HepG2 (cell line): Measurements from ENCODE around the gene SOBP. TPM values are rescaled to one million over a fixed set of nuclear protein-coding genes. Genes with fewer than 3 reads are reported as not detected.

Experiments used
- ATAC-seq: fragments of 200-7000 bp; cut with Tn5 transposase; 3 replicates; pipeline ENCODE4 v1.9.1; 2020; ENCODE audit warnings: mild to moderate bottlenecking, moderate library complexity
- BruUV-seq: library from RNA; stranded (reverse); fragments of 400-500 nt; replicated peaks from 2 replicates; lab custom pipeline; 2021; lab: Mats Ljungman, UMichigan
- CTCF ChIA-PET: fragments of 300-600 bp; formaldehyde crosslinking; extraction: SDS; loops from one replicate; lab custom pipeline; 2021; ENCODE audit warnings: low total read pairs, inconsistent platforms, low intra/inter-chr PET ratio; lab: Yijun Ruan, JAX
- POLR2A ChIA-PET: fragments of 350-600 bp; sonication (Branson Sonifier 250); formaldehyde crosslinking; loops from one replicate; lab custom pipeline; 2020; ENCODE audit warnings: antibody characterized with exemption, inconsistent platforms; lab: Yijun Ruan, JAX
- DNase-seq: peaks from one replicate; pipeline ENCODE4 v3.0.0-alpha.2; 2015; ENCODE audit warnings: low spot score
- FAIRE-seq: peaks from 3 replicates; lab custom pipeline; 2011; peaks lifted over from hg19 to GRCh38; lab: Jason Lieb, UNC
- H2AFZ ChIP-seq: one replicate; pipeline ENCODE4 v1.6.1; 2011; ENCODE audit warnings: low read length, inconsistent platforms
- H3K27ac ChIP-seq: fragments of 300-600 bp; 3 replicates; pipeline ENCODE4 v1.8.0; 2011; ENCODE audit warnings: mixed run types, mild to moderate bottlenecking, mixed read lengths, low read length, inconsistent platforms; ENCODE audit not compliant: insufficient read depth; ENCODE audit errors: extremely low read length
- H3K27me3 ChIP-seq, 2 experiments: fragments of 200-600 bp in 1 of 2; 2 replicates in 1 of 2; 3 replicates in 1 of 2; pipeline versions ENCODE4 v1.6.0 to v1.8.0; 2011; ENCODE audit warnings: low read length in 2 of 2, mild to moderate bottlenecking in 2 of 2, moderate library complexity in 2 of 2, inconsistent platforms in 1 of 2; ENCODE audit not compliant: insufficient read depth in 2 of 2, control insufficient read depth in 1 of 2
- H3K36me3 ChIP-seq, 2 experiments: fragments of 200-600 bp in 1 of 2; replicated peaks in 1 of 2; 2 replicates in 1 of 2; 3 replicates in 1 of 2; pipeline versions ENCODE4 v1.5.1 to v1.8.0; 2011; ENCODE audit warnings: low read length in 2 of 2, inconsistent platforms in 1 of 2; ENCODE audit not compliant: insufficient read depth in 2 of 2, control insufficient read depth in 1 of 2
- H3K4me1 ChIP-seq: 2 replicates; pipeline ENCODE4 v1.5.1; 2012; ENCODE audit warnings: low read length, inconsistent platforms; ENCODE audit not compliant: insufficient read depth
- H3K4me2 ChIP-seq: 2 replicates; pipeline ENCODE4 v1.6.0; 2011; ENCODE audit warnings: low read depth, low read length, inconsistent platforms
- H3K4me3 ChIP-seq, 3 experiments: fragments of 200-600 bp in 1 of 3; sonication (generic), shearing (Covaris generic) in 1 of 3; replicated peaks in 1 of 3; 2 replicates each; pipeline ENCODE4 v1.5.1; 2011 to 2016; ENCODE audit warnings: low read length in 3 of 3, inconsistent platforms in 2 of 3, low read depth in 2 of 3, mild to moderate bottlenecking in 2 of 3, control low read depth in 1 of 3, mixed read lengths in 1 of 3; ENCODE audit not compliant: insufficient read depth in 1 of 3
- H3K79me2 ChIP-seq: one replicate; pipeline ENCODE4 v1.6.1; 2011; ENCODE audit warnings: low read length, inconsistent platforms; ENCODE audit not compliant: insufficient read depth
- H3K9ac ChIP-seq: 2 replicates; pipeline ENCODE4 v1.6.0; 2011; ENCODE audit warnings: mild to moderate bottlenecking, low read depth, low read length, inconsistent platforms; ENCODE audit not compliant: insufficient read depth
- H3K9me3 ChIP-seq: 2 replicates; pipeline ENCODE4 v1.5.1; 2012; ENCODE audit warnings: mild to moderate bottlenecking, low read length
- H4K20me1 ChIP-seq: 2 replicates; pipeline ENCODE4 v1.6.0; 2011; ENCODE audit warnings: inconsistent platforms, mild to moderate bottlenecking, low read length, moderate library complexity; ENCODE audit not compliant: insufficient read depth
- ETS1 ChIP-seq: sonication (generic); formaldehyde crosslinking; IDR thresholded peaks from 2 replicates; pipeline ENCODE4 v1.4.0; 2020; ENCODE audit warnings: missing genetic modification reagents
- KDM5A ChIP-seq: fragments of 200-600 bp; sonication (generic); IDR thresholded peaks from 2 replicates; pipeline ENCODE4 v1.7.0; 2018; ENCODE audit warnings: antibody characterized with exemption, mild to moderate bottlenecking, low read length, borderline replicate concordance
- KLF9 ChIP-seq: IDR thresholded peaks from 2 replicates; pipeline ENCODE4 v1.6.1; 2016; ENCODE audit warnings: low read depth
- RFXANK ChIP-seq: IDR thresholded peaks from 2 replicates; pipeline ENCODE4 v1.6.1; 2016
- ZBTB33 ChIP-seq: sonication (generic); formaldehyde crosslinking; IDR thresholded peaks from 2 replicates; pipeline ENCODE4 v1.4.0; 2020; ENCODE audit warnings: missing genetic modification reagents
- ZFYVE20 ChIP-seq: sonication (generic); formaldehyde crosslinking; IDR thresholded peaks from 2 replicates; pipeline ENCODE4 v1.8.0; 2023; ENCODE audit warnings: low read depth, mild to moderate bottlenecking, moderate library complexity, missing genetic modification reagents, borderline replicate concordance
- WGBS: methylation state at CpG from one replicate; pipeline ENCODE4 v1.1.6; 2017; ENCODE audit warnings: low lambda C conversion rate; 5-methylcytosine and 5-hydroxymethylcytosine counted together
- in situ Hi-C: cut with HindIII; loops from 2 replicates; pipeline ENCODE4 v1.10.0; 2017; ENCODE audit warnings: low pct_unique_long_range_greater_than_20kb; ENCODE audit not compliant: extremely low pct_ligation_motif_present
- intact Hi-C: fragments of 100-400 bp; cut with micrococcal nuclease; formaldehyde crosslinking; loops from one replicate; pipeline ENCODE4 v1.10.0; 2022; ENCODE audit not compliant: unreplicated experiment
- polyA plus RNA-seq, 8 experiments: library from polyadenylated mRNA; depleted of rRNA in 3 of 8; stranded (reverse) in 7 of 8; unstranded in 1 of 8; fragments of >200 nt; fragmentation: Illumina TruSeq in 4 of 8; extraction: Trizol in 4 of 8; gene quantifications; 2 replicates each; pipeline versions ENCODE4 v1.2.1 to v1.2.3, GENCODE V29; 2011 to 2016; ENCODE audit warnings: low read depth in 4 of 8, missing spikeins in 1 of 8, mixed read lengths in 1 of 8; ENCODE audit not compliant: insufficient read depth in 1 of 8
- total RNA-seq, 5 experiments: library from RNA; depleted of rRNA; stranded (reverse); fragments of >200 nt; fragmentation: Illumina TruSeq; extraction: Trizol; gene quantifications; 2 replicates each; pipeline ENCODE4 v1.2.3, GENCODE V29; 2016; ENCODE audit warnings: low read depth in 1 of 5

The SOBP gene
- total and polyA plus RNA-seq, 2 of the 13 experiments (the other 11 are each of a cell fraction or from before 2014, with no cell fraction given) = 1.5 to 6.9 TPM

- Histone ChIP-seq H3K79me2 (no peaks in the 10 kb centered on the region), H2AFZ (no peak overlapping the region), H3K27ac (no peak overlapping the region), H4K20me1 (no peaks in the 10 kb centered on the region), H3K4me2 (no peak overlapping the region), H3K9me3 (no peaks in the 10 kb centered on the region), H3K27me3 (no peaks in the 10 kb centered on the region), H3K4me3 (no peak overlapping the region), H3K4me1 (peaks cover 60% of the 10 kb centered on the region), H3K36me3 (peaks cover 4% of the 10 kb centered on the region in 2 experiments), H3K9ac (no peak overlapping the region)
- DNase-seq (no peak), ATAC-seq (no peak), FAIRE-seq (no peak)
- 67% methylated on average over 3 of the region's 3 CpGs for WGBS
- ChIA-PET CTCF (no interaction called here), POLR2A (no interaction called here)
- intact Hi-C loops (no loop called here), in situ Hi-C loops (no loop called here)
- BruUV-seq = no TSS peak
- no peak for TF ChIP-seq ETS1 (CRISPR knock-in tag)
- TF ChIP-seq ZFYVE20 (CRISPR knock-in tag) = no peak
- TF ChIP-seq KDM5A = no peak
- TF ChIP-seq RFXANK (CRISPR knock-in tag) = no peak
These were observed 167.4 kb downstream of the SOBP start for GRCh38 chr6:107657373-107657754.

GRCh38 chr6:107657755-107658461 is 168.0 kb downstream of the SOBP start:
- POLR2A ChIA-PET = no interaction called here
- no peaks in the 10 kb centered on the region for H3K9me3 ChIP-seq
- WGBS = 97% methylated on average over 16 of the region's 17 CpGs
- TF ChIP-seq ZBTB33 (peak; percentile 80), KLF9 (CRISPR knock-in tag) (no peak)
- TF ChIP-seq, all 625 proteins: peak for 1
- no peak overlapping the region for H3K27ac ChIP-seq
- H4K20me1 ChIP-seq = no peaks in the 10 kb centered on the region
- H3K9ac ChIP-seq = no peak overlapping the region
- no peak for ATAC-seq
- no peaks in the 10 kb centered on the region for H3K27me3 ChIP-seq
- H3K79me2 ChIP-seq = no peaks in the 10 kb centered on the region
- intact Hi-C loops = no loop called here
- H3K4me3 ChIP-seq = no peak overlapping the region
- peaks cover 4% of the 10 kb centered on the region in 2 experiments for H3K36me3 ChIP-seq
- CTCF ChIA-PET = no interaction called here
- H2AFZ ChIP-seq = no peak overlapping the region
- no peak overlapping the region for H3K4me2 ChIP-seq
- BruUV-seq = no TSS peak
- no peak for DNase-seq
- in situ Hi-C loops = no loop called here
- H3K4me1 ChIP-seq = peaks cover 60% of the 10 kb centered on the region
- FAIRE-seq = no peak
